SKM-1 treated with dmso at 0.1 percent for 144 hours (cell line): ENCODE results near the gene PHRF1.
A peak's percentile ranks its signal among the peaks of the same experiment; 100 is the strongest.

Experiments
- DNase-seq: peaks from one replicate; lab custom pipeline; 2025; ENCODE audit not compliant: unreplicated experiment; lab: John Stamatoyannopoulos, UW

The PHRF1 gene

DNA sequence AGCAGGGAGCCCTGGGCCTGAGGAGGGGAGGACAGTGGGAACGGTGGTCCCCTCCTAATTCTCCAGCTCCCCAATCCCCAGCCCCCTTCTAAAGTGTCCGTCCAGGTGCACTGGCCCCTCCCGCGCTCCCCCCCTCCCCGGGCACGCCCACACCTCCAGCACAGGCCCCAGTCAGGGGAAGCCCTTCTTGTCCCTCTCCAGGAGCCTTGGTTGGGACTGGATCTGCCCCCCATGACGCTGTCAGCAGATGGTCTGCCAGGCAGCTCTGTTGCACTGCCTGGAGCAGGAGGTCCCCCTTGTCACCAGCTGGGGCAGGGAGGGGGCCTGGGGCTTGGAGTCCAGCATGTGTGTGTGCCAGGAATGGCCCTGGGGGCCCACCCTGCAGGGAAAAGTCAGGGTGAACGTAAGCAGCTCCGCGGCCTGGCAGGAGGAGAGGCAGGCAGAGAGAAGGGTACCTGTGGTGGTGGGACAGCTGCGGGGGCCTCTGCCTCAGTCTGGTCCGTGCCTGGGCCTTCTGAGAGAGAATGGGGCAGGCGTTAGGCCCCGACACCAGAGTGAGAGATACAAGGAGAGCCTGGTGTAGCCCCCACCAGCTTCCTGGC lies 37.9 kb downstream of the PHRF1 start:
- no peak for DNase-seq

DNA sequence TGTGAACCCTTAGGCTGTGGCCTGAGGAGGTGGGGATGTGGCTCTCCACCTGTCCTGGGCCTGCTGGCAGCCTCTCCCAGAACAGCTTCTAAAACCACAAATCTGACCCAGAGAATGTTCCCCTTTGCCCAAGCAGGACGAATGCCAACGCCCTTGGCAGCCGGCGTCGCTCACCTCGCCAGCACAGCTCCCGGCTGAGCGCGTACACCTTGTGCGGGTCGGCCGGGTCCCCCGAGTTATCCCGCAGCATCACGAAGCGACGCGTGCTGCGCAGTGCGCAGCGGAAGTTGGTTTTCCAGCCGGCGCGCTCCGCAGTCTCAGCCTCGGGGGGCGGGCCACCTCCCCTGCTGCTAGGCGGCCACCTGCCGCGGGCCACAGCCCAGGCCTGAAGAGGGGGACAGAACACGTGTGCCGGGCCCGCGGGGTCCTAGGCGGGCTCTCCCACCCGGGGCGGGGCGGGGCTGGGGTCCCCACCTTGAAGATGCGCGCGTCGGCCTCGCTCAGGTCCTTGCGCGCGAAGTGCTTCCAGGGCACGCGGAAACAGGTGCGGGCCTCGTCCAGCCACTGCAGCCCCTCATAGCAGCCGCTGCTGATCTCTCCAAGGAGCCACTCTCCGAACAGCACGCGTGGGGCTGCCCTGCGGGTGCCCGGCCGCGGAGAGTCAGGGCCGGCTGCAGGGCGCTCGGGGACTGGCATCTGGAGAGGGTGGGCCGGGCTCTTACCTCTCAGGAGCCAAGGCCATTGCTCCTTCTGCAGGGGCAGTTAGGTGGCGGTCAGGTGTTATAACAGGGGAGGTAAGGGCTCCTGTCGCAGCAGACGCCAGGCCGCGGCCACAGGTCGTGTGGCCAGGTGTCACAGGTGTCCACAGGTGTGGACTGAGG lies 38.6 kb downstream of the PHRF1 start:
- no peak for DNase-seq

DNA sequence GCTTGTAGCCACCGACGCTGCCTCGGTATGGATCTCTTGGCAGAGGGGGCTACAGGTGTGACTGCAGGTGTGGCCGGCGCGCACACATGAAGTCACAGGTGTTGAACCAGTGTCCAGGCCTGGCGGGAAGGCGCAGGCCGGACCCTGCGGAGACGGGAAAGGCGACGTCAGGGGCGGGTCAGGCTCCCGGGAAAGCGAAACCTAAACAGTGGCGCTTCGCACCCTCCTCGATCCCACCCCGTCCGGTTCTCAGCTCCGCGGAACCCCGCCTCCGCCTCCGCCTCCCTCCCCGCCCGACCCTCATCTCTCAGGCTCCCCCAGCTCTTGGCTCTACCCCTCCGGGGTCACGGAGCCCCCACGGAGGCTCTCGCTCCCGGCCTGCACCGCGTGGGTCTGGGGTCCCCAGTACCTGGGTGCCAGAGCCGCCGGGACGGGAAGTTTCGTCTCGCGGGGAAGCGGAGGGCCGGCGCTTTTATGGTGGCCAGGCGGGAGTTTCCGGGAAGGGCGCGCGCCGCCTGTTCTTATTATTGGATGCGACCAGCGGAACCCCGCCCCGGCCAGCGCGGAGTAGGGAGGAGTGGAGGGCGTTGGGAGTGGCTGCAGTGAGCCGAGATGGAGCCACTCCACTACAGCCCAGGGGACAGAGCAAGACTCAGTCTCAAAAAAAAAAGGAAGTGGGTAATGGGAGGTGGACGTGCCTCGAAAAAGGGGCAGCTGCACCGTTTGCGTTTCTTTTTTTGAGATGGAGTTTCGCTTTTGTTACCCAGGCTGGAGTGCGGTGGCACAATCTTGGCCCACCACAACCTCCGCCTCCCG lies 39.4 kb downstream of the PHRF1 start, which contains the start of gene IRF7:
TSS of gene IRF7 (minus strand) at position 447 of the 816 bp plus-strand sequence. CDS start 586 bp downstream, outside the sequence.
- peak; percentile 95 for DNase-seq

DNA sequence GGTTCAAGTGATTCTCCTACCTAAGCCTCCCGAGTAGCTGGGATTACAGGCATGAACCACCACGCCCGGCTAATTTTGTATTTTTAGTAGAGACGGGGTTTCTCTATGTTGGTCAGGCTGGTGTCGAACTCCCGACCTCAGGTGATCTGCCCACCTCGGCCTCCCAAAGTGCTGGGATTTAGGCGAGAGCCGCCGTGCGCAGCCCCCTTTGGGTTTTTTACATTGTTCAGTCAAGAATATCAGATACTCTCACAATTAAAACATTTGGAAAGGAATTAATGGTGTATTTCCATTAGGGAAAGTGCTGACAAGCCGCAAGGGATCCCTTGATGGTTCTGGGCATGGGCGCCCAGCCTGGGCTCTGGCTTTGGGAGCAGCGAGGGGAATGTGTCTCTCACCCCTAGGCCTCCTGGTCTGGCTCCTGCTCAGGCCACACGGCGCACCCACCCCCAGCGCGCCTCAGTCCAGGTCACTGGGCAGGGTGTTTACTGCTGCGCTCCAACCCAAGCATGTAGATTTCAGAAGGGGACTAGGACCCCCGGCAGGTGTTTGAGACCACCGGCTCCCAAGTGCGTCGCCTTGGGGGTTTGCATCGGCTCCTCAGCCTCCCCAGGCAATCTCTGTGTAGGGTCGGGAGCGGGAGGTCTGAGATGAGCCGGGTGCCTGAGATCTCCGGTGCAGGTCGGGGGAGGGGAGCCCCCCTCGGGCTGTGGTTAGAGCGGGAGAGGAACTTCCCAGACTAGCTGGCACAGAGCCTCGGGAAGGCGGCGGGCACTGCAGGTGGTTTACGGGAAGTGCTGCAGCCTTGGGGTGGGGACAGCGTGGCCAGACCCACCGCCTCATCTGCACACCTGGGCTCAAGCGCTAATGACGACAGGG lies 40.3 kb downstream of the PHRF1 start:
- no peak for DNase-seq

DNA sequence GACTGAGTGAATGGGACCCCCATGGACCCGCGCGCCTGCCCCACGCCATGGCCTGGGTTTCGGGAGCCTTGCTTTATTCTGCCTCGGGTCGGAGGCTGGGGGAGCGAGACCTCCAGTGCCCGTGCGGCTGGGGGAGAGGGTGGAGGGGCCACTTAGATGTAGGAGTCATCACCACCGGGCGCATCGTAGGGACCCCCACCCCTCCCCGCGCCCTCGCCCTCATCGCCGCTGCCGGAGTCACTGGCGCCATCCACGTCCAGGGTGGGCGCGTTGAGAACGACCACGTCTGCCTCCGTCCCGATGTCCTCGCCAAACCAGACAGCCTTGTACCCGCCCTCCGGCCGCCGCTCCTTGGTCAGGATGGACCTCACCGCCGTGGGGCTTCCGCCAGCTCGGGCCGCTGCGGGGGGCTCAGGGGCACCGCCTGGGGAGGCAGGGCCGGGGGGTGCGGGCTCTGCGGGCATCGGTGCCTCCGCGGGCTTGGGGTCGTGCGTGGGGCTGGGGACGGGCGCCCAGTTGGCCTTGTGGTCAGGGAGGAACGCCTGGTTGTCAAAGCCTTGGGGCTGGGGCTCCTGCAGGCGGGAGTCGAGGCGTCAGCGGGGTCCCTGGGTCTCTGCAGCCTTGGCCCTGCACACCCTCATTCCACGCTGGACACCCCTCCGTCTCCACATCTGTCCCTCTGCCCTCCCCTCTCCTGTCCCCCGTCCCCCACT lies 41.1 kb downstream of the PHRF1 start:
- no peak for DNase-seq

DNA sequence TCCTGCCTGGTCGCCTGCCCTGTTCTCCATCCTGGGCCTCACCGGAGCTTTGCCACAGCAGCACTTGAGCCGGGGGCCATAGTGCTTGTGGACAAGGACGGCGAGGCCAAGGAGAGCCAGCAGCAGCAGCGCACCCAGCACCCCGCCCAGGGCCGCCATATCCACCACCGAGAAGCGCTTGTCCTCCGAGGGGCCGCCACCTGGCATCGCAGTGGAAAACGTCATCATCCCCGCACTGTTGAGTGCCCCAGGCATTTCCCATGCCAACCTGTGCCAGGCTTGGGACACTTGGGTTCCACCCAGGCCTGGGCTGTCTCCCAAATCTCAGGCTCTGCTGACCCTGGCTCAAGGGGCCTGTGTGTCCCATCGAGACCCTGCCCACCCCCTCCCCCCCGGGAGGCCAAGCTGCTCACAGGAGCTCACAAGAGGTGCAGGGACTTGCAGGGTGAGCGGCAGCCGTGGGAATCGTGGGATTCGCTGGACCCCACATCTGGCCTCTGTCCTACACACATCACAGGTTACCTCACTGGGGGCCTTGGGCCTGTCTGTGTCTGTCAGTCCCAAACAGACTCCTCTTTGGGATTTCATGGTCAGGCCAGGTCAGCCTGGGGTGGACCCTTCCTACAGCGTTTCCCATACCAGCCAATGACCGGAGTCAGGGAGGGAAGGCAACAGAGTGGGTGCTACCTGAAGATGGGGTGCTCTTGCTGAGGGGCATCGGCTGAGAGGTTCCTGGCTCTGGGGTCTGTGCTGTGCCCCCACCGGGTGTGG lies 41.8 kb downstream of the PHRF1 start:
- no peak for DNase-seq

DNA sequence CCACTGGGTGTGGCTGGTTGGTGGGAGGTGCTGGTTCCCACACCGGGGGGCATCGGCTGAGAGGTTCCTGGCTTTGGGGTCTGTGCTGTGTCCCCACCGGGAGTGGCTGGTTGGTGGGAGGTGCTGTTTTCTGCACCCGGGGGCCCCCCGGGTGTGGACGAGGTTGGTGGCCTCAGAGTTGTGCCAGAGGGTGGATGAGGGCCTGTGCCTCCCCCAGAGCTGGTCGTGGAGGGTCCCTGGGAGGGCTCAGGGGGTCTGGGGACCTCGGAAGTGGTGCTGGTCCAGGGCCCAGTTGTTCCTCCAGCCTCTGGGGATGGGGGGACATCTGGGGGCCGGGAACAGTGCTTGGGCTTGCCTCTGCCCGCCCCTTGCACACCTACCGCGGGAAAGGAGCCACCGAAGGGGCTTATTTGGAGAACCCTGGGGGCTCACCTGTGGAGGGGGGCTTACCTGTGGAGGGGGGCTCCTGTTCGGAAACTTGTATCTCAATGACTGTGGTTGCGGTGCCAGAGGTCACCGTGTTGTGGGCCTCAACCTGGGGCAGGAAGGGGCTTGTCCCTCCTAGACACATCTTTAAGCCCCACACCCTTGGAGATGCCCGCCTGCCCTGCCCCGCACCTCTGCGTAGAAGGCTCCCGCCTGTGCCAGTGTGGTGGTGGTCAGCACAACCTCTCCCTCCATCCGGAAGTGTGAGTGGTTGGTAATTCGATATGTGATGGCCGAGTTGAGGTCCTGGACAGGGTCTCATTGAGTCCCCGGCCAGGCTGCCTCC lies 42.8 kb downstream of the PHRF1 start:
- DNase-seq: no peak

DNA sequence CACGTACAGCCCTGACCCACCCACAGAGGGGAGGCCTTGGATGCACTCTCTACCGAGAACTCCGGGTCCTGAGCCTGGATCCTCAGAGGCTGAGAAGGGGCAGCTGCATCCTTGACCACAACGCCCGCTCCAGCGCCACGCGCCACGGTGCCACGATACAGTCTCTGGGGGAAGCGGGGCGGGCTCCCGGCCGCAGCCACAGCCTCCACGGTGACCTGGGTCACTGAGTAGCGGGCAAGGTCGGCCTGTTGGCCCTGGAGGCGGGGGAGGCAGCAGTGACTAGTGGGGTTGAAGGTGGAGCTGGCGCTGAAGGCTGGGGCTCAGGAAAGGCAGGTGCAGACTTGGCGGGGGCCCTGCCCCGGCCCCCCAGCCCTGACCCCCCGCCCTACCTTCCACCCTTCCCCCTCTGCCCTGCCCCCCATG lies 43.4 kb downstream of the PHRF1 start:
- no peak for DNase-seq

DNA sequence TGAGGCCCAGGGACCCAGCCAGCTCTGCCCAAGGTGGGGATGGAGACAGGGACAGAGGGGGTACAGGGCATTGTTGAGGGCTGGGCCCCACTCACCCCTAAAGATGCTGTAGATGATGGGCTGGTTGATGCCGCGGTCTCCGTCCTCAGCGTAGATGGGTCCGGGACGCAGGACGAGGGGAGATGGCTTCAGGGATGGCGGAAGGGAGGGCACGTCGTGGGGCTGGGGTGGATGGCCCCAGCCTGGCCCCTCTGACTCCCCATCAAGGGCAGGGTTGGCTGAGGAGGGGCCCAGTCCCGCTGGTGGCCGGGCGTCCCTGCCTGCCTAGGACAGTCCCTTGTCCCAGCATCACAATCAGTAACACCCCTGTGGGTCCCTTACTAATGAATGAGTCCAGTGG lies 43.9 kb downstream of the PHRF1 start:
- DNase-seq: no peak

DNA sequence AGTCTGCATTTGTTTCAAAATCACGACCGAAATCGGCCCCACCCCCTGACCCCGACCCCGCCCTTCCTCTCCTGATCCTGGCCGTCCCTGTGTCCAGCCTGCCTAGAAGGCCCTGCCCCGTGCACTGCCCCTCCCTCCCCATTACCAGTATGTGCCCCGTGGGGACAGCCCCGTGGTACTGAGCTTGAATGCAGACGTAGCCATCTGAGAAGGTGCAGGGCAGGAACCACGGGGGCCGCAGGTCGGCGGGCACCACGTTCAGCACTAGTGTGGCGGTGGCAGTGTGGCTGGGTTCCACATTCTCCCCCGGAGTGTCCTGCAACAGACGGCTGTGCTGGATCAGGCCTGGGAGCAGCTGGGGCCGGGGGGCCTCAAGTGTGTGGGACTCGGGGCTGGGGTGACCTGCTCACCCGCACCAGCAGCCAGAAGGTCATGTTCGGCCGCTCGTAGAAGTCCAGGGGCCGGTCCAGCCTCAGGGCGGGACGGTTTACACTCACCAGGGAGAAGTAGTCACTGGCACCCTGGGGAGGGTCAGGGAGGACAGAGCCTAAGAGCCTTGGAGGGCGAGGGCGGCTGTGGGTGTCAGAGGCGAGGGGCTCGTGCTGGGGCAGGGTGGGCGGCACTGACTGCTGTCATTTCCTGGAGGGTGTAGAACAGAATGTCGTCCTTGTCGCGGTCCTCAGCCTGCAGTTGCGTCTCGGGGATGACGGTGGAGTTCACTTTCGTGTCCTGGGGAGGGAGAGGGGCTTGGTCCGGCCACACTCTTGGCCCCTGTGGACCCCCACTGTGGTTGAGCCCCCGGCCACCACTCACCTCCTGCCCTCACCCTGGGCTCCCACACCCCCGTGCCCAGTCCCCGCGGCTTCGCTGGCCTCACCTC lies 44.9 kb downstream of the PHRF1 start:
- no peak for DNase-seq

DNA sequence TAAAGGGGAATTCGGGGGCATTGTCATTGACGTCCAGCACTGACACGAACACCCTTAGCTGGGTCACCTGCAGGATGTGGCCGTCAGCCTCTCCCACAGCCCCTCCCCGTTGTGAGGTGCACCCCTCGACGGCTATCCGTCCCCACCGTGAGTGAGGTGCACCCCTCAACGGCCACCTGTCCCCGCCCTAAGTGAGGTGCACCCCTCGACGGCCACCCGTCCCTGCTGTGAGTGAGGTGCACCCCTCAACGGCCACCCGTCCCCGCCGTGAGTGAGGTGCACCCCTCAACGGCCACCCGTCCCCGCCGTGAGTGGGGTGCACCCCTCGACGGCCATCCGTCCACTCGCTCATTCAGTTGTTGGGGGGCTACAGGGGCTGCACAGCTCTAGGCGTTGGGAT lies 45.6 kb downstream of the PHRF1 start:
- DNase-seq: no peak

DNA sequence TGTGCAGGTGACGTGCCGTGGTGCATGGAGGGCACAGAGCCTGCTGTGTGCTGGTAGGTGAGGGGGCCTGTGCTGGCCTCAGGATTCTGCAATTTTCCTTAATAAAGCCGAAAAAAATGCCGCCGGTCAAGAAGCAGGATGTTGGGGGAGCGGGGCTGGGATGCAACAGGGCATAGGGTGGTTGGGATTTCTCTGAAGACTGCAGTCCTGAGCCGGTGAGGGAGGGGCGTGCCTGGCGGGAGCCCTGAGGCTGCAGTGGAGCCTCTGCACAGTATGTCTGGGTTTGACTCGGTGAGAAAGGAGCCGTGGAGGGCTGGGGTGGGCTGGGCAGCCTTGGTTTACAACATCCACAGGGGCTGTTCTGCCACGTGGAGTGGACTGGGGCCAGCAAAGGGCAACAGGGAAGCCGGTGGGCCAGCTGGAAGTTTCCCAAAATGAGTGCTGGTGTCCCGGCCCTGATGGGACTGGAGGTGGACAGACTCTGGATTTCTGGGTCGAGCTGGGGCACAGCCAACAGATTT lies 47.1 kb downstream of the PHRF1 start:
- no peak for DNase-seq

DNA sequence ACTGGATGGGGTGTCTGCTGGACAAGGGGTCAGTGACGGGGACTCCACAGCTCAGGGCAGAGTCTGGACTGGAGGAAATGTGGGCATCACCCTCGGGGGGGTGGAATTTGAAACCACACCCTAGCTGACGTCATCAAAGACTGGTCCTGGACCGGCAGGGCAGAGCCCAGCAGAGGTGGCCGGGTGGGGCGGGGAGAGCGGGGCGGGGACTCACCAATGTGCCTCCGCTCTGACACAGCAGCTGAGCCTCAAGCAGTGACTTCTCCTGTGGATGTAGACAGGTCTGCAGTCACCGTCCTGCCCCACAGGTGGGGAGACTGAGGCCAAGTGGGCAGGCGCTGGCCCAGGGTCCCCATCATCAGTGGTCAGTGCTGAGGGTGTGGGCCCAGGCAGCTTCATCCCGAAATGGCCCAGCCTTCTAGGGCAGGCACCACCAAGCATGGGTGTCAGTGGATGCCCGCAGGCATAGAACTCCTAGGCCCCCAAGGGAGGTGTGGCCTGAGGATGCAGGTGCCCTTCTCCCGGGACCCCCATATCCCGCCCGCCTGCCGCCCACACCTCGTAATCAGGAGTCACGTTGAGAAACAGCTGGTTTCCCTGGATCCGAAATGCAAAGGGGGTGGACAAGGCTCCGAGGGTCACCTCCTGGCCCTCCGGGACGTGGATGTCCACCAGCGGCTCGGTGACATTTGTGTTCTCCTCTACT lies 47.9 kb downstream of the PHRF1 start:
- no peak for DNase-seq

DNA sequence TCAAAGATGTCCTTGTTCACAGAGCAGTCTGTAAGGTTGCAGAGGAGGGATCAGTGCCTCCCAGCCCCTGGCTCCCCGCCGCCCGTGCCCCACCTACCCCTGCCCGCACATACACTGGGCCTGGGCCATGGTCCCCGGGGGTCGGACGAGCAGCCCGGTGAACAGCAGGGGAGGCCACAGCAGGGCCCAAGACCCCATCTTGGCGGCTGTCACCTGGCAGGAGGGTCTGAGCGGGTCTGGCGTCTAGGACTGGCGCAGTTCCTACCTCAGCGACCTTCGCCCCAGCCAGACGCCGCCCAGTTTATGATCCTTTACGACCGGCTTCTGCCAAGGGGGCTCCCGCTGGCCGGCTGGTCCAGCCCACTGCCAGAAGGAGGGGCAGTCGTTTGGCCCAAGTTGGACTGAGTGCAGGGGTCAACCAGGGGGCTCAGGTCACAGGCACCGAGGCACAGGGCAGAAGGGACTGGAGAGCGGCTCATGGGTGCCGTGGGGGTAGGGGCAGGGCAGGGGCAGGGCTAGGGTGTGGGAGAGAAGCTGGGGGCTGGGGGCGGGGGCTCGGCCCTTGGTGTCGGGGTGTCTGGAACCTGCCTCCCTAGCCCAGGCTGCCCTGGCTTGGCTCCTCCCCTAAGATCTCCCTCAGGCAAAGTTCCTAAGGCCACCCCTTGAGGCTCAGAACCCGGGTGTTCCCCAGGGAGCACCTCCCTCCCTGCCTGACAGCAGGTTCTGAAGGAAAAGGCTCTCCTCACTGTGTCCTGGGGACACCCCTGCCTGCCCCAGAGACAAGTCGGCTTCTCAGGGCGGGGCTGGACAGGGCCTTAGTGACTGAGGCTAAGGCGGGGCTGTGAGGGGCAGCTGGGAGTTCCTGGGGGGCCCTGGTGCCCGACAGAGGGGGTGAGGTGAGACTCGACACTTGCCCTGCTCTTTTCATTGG lies 48.7 kb downstream of the PHRF1 start, which contains the start of gene CDHR5:
TSS of gene CDHR5 (minus strand) at position 251 of the 931 bp plus-strand sequence. CDS start at position 198, 53 bp downstream.
- no peak for DNase-seq

DNA sequence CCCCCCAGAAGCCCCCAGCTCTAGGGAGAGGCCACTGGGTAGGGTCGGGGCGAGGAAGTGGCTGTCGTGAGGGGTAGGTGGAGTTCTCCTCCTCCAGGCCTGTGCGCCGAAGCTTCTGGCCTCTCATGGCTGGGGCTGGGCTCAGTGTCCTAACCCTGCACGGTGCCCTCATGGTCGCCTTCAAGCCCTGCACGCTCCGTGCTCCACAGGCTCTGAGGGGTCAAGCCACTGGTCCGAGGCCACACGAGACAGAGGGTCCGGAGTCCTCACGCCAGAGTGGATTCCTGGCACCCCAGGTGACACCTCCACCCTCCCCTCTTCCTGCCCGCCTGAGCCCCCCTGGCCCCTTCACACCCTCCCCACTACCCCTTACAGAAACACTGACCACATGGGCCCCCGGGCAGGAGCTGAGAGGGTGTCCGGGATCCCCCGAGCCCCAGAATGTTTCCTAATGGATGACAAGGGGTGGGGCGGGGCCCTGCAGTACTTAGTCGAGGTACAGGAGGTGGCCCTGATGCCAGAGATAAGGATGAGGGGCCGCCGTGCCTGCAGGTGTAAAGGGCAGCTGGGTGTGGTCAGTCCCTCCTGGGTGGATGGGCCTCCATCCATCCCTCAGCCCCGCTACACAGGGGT lies 49.5 kb downstream of the PHRF1 start:
- no peak for DNase-seq
